ENCODE results near the gene NRL.

DNA sequence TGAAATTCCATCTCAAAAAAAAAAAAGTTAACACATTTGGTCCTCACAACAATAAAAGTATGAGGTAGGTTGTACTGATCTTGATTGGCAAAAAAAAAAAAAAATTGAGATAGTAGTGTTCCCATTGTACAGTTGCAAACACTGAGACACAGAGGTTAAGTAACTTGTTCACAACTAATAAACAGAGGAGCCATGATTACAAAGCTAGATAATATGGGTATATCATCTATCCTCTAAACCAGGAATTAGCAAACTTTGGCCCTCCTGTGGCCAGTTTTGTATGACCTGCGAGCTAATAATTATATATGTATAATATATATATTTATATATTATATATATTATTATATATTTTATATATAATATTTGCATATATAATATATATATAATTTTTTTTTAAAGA lies 19.0 kb upstream of the NRL start:
- TF ChIP-seq SIN3A (IDR thresholded peaks at IDR 0.05; ENCODE audit: low read depth) = no peak
- TF ChIP-seq POLR2AphosphoS5 (IDR thresholded peaks at IDR 0.05; ENCODE audit: low read depth, low read length) = no peak
- TF ChIP-seq, protein P1, sequence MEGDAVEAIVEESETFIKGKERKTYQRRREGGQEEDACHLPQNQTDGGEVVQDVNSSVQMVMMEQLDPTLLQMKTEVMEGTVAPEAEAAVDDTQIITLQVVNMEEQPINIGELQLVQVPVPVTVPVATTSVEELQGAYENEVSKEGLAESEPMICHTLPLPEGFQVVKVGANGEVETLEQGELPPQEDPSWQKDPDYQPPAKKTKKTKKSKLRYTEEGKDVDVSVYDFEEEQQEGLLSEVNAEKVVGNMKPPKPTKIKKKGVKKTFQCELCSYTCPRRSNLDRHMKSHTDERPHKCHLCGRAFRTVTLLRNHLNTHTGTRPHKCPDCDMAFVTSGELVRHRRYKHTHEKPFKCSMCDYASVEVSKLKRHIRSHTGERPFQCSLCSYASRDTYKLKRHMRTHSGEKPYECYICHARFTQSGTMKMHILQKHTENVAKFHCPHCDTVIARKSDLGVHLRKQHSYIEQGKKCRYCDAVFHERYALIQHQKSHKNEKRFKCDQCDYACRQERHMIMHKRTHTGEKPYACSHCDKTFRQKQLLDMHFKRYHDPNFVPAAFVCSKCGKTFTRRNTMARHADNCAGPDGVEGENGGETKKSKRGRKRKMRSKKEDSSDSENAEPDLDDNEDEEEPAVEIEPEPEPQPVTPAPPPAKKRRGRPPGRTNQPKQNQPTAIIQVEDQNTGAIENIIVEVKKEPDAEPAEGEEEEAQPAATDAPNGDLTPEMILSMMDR (IDR thresholded peaks at IDR 0.05 in 2 of 3, conservative IDR thresholded peaks at IDR 0.05 in 1 of 3; ENCODE audit: borderline replicate concordance in 1 of 3, insufficient read depth in 1 of 3, low read depth in 2 of 3, low read length in 2 of 3) = no peak
- no peak for TF ChIP-seq EZH2 (IDR thresholded peaks at IDR 0.05)
- TF ChIP-seq, protein P2, sequence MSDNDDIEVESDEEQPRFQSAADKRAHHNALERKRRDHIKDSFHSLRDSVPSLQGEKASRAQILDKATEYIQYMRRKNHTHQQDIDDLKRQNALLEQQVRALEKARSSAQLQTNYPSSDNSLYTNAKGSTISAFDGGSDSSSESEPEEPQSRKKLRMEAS (IDR thresholded peaks at IDR 0.05) = no peak
- no peak for TF ChIP-seq POLR2A (IDR thresholded peaks at IDR 0.05; ENCODE audit: borderline replicate concordance, extremely low read depth, insufficient read depth, insufficient read length)
- TF ChIP-seq, protein P3, sequence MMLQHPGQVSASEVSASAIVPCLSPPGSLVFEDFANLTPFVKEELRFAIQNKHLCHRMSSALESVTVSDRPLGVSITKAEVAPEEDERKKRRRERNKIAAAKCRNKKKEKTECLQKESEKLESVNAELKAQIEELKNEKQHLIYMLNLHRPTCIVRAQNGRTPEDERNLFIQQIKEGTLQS (IDR thresholded peaks at IDR 0.05) = no peak
- TF ChIP-seq YY1 (IDR thresholded peaks at IDR 0.05; ENCODE audit: extremely low read depth, insufficient replicate concordance, low read depth, low read length) = no peak

Measured in HCT116 (cell line).